Measurements from ENCODE around the gene SSH2. TPM values are rescaled to one million over a fixed set of nuclear protein-coding genes. Genes with fewer than 3 reads are reported as not detected.

SSH2 gene
- total RNA-seq, 1 donor from 2014 or later: 39.2 TPM

DNA sequence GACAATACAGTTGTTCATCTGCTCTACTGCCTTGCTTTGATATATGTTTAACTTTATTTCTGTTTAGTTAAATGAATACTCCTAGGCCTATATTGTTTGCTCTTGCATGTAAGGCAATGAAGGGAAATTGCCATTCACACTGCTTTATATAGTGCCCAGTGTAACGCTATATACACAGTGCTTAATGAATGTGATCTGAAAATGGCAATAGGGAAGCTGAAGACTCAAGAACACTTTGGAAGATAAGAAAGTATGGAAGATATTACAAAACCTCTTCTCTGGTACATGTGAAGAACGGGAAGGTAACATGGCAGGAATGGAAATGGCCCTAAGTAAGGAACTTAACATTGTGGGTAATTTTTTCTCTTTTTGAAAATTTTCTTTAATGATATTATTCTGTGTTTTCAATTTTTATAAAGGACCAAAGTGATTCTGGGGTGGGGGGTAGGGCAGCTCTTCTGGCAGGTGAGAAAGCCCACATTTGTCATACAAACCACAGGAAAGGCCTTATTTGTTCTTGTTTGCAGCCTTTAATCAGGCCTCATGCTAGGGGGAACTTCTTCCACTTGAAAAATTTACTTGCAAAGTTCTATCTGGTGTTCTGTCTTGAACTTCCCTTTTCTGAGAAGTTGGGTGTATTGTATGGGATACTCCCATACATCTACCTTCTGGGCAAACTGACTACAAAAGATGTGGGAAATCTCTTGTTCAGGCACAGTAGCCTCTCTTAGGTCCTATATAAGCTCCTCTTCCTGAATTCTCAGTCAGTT lies 206.6 kb downstream of the SSH2 start:
- no peaks in the 10 kb centered on the region for H3K27me3 Mint-ChIP-seq (ENCODE audit: low read depth)
- intact Hi-C loops (cut with micrococcal nuclease): loop anchor here (2.0 kb wide), 2 partner anchors 17 to 37 kb away; no protein-coding TSS in a partner anchor
- no peak overlapping the region for H3K4me3 Mint-ChIP-seq (ENCODE audit: low read depth)
- H3K4me1 Mint-ChIP-seq (ENCODE audit: low read depth): peaks cover 52% of the 10 kb centered on the region
- peaks cover 9% of the 10 kb centered on the region for H3K9me3 Mint-ChIP-seq
- DNase-seq (ENCODE audit: low spot score): no peak
- H3K27ac Mint-ChIP-seq: peak overlapping the region; percentile 29
- H3K36me3 Mint-ChIP-seq (ENCODE audit: low read depth): peaks cover 31% of the 10 kb centered on the region

DNA sequence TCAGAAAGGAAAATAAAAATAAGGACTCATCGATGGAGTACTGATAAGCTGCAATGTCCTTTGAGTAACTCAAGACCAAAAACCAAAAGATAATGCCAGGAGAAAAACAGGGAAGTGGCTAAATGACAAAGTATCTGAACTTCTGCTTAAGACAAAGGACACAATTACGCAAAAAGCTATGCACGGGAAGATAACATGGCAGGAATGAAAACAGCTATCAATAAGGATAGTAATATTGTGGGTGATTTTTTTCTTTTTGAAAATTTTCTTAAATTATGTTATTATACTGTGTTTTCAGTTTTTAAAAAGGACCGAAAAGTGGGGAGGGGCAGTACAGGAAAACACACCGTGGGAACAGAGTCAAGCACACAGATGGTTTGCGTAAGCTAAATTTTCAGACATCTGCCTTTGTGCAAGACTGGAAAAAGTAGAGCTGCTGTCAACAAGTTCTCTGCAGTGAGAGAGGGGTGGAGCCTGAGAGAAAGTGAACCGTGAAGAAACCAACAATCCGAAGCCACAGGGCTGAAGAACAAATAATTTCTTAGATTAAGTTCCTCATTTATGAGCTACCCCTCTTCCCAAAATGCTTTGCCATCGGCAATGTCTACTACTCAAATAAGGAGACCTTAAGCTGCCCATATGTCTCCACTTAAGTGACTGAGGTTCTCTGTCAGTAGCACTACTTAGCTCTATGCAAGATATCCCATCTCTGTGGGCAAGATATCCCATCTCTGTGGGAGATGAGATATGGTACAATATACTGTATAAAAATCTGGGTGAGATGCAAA lies 207.4 kb downstream of the SSH2 start:
- H3K9me3 Mint-ChIP-seq: peaks cover 2% of the 10 kb centered on the region
- H3K36me3 Mint-ChIP-seq (ENCODE audit: low read depth): peaks cover 25% of the 10 kb centered on the region
- H3K4me3 Mint-ChIP-seq (ENCODE audit: low read depth): peak overlapping the region; percentile 35
- H3K27me3 Mint-ChIP-seq (ENCODE audit: low read depth): no peaks in the 10 kb centered on the region
- intact Hi-C loops (cut with micrococcal nuclease): loop anchor here (2.0 kb wide), 2 partner anchors 16 to 38 kb away; no protein-coding TSS in a partner anchor
- peak overlapping the region; percentile 57 for H3K27ac Mint-ChIP-seq
- H3K4me1 Mint-ChIP-seq (ENCODE audit: low read depth): peaks cover 49% of the 10 kb centered on the region
- DNase-seq (ENCODE audit: low spot score): no peak

DNA sequence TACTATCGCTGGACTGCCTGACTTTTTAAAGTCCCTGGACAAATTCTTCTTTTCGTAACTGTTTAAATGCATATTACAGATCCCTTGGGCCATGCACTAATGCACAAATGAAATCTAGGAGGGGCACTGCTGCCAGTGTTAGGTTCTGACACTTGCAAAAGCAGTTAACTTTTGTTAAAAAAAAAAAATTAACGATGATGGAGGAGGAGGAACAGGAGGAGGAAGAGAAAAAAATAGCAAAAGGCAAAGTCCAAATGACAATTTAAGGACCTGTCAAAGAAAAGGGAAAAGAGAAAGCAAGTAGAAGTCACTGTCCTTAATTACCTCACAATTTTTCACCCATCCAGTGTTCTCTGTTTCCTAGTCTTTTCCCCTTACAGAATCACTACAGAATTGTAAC lies 209.5 kb downstream of the SSH2 start:
- Mint-ChIP-seq H3K9me3 (no peaks in the 10 kb centered on the region), H3K27ac (no peak overlapping the region), H3K36me3 (ENCODE audit: low read depth) (peaks cover 32% of the 10 kb centered on the region), H3K27me3 (ENCODE audit: low read depth) (no peaks in the 10 kb centered on the region), H3K4me1 (ENCODE audit: low read depth) (peaks cover 41% of the 10 kb centered on the region), H3K4me3 (ENCODE audit: low read depth) (no peak overlapping the region)
- intact Hi-C loops (cut with micrococcal nuclease): no loop called here
- no peak for DNase-seq (ENCODE audit: low spot score)

DNA sequence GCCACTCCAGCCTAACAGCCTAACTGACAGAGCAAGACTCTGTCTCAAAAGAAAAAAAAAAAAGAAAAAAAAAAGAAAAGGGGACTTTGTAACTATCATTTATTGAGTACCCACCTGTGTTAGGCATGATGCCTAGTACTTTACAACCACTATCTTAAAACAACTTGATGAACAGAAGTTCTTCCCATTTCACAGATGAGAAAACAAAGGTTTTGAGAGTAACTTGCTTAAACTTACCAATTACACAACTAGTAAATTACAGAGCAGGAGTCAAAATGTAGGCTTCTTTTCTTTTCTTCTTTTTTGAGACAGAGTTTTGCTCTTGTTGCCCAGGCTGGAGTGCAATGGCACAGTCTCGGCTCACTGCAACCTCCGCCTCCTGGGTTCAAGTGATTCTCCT lies 210.6 kb downstream of the SSH2 start:
- no peak overlapping the region for H3K27ac Mint-ChIP-seq
- H3K9me3 Mint-ChIP-seq: no peaks in the 10 kb centered on the region
- H3K4me1 Mint-ChIP-seq (ENCODE audit: low read depth): peaks cover 42% of the 10 kb centered on the region
- peaks cover 31% of the 10 kb centered on the region for H3K36me3 Mint-ChIP-seq (ENCODE audit: low read depth)
- intact Hi-C loops (cut with micrococcal nuclease): no loop called here
- no peak overlapping the region for H3K4me3 Mint-ChIP-seq (ENCODE audit: low read depth)
- no peaks in the 10 kb centered on the region for H3K27me3 Mint-ChIP-seq (ENCODE audit: low read depth)
- no peak for DNase-seq (ENCODE audit: low spot score)

DNA sequence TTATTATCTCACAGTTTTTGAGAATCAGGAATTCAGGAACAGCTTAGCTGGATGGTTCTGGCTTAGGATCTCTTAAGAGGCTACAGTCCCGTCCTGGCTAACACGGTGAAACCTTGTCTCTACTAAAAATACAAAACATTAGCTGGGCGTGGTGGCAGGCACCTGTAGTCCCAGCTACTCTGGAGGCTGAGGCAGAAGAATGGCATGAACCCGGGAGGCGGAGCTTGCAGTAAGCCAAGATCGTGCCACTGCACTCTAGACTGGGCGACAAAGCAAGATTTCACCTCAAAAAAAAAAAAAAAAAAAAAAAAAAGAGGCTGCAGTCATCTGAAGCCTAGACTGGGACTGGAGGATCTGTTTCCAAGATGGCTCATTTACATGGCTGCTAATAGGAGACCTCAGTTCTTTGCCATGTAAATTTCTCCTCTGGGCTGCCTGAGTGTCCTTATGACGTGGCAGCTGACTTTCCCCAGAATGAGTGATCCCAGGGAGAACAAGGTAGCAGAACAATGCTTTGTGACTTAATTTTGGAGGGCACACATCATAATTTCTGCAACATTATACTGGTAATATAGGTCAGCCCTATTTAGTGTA lies 211.5 kb downstream of the SSH2 start:
- Mint-ChIP-seq H3K4me1 (ENCODE audit: low read depth) (peaks cover 43% of the 10 kb centered on the region), H3K27ac (no peak overlapping the region), H3K36me3 (ENCODE audit: low read depth) (peaks cover 37% of the 10 kb centered on the region), H3K9me3 (no peaks in the 10 kb centered on the region), H3K27me3 (ENCODE audit: low read depth) (no peaks in the 10 kb centered on the region), H3K4me3 (ENCODE audit: low read depth) (no peak overlapping the region)
- intact Hi-C loops (cut with micrococcal nuclease): no loop called here
- DNase-seq (ENCODE audit: low spot score): no peak

DNA sequence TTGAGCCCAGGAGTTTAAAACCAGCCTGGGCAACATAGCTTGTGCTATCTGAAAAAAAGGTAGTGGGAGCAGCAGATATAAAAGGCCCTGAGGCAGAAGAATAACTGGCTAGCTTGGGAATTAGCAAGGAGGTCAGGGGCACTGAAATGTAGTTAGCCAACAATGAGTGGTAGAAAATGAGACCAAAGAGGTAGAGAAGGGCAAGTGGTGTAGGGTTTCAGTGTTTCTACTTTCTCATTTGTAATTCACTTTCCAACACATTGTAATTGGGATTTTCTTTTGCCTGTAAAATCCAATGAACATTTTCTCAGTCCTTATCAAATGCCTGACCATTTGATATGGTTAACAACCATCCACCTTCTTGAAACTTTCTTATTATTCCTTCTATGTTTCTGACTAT lies 212.2 kb downstream of the SSH2 start:
- Mint-ChIP-seq H3K27me3 (ENCODE audit: low read depth) (no peaks in the 10 kb centered on the region), H3K36me3 (ENCODE audit: low read depth) (peaks cover 36% of the 10 kb centered on the region), H3K9me3 (no peaks in the 10 kb centered on the region), H3K4me3 (ENCODE audit: low read depth) (no peak overlapping the region), H3K27ac (no peak overlapping the region), H3K4me1 (ENCODE audit: low read depth) (peaks cover 37% of the 10 kb centered on the region)
- DNase-seq (ENCODE audit: low spot score): no peak
- intact Hi-C loops (cut with micrococcal nuclease): loop anchor here (2.0 kb wide), 1 partner anchor 31 kb away; no protein-coding TSS in a partner anchor

DNA sequence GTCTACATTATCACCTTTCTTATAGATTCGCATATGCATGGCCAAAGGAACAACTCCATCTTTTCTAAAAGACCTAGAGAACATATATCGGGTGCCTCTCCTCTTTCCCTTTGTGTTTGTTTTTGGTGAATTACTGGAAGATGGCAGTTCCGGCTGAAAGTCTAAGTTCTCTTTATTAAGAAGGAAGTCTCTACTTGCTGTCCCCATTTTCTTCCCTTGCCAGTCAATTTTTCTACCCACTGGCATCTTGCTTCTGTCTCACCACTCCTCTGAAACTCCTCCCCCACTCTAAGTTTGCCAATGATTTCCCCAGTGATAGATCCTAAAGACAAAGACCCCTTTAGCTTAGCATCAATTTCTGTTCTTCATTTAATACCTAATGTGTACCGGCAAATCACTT lies 213.5 kb downstream of the SSH2 start:
- Mint-ChIP-seq H3K27me3 (ENCODE audit: low read depth) (no peaks in the 10 kb centered on the region), H3K4me3 (ENCODE audit: low read depth) (no peak overlapping the region), H3K4me1 (ENCODE audit: low read depth) (peaks cover 32% of the 10 kb centered on the region), H3K9me3 (no peaks in the 10 kb centered on the region), H3K27ac (no peak overlapping the region), H3K36me3 (ENCODE audit: low read depth) (peaks cover 30% of the 10 kb centered on the region)
- intact Hi-C loops (cut with micrococcal nuclease): loop anchor here (2.0 kb wide), 1 partner anchor 30 kb away; no protein-coding TSS in a partner anchor
- DNase-seq (ENCODE audit: low spot score): no peak

DNA sequence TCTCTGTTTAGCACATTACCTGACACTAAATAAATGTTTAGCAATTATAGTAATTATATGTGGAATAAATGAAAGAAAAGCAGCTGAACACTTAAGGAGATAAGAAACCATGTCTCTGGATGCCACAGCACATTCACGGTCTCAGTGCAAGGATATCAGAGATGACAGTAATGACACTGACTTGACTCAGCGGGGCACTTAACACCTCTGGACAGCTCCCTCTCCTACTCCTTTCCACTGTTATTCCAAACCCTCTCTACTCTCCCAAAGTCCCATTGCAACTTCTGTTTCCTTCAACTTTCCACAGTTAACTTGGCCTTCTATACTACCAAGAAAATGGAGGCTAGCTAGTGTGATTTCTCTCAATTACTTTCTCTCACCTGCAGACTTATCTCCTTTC lies 214.3 kb downstream of the SSH2 start:
- H3K36me3 Mint-ChIP-seq (ENCODE audit: low read depth): peaks cover 32% of the 10 kb centered on the region

DNA sequence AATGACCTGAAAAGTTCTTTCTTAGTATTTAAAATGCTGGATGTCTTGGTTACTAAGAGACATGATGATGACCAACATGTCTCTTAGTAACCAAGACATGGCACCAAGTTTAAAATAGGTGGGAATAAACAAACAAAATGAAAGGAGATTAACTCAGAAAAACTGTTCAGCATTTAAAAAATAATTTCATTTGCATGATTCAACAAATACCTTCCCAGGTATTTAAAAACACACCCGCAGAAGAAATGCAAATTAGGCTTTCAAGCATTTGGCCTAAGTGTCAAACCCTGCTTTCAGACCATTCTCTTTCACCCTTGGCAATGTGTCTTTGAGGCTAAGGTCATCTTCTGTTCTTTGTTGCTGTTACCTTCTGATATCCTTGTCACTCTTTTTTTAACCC lies 215.9 kb downstream of the SSH2 start:
- intact Hi-C loops (cut with micrococcal nuclease): no loop called here
- Mint-ChIP-seq H3K27ac (no peak overlapping the region), H3K9me3 (no peaks in the 10 kb centered on the region), H3K36me3 (ENCODE audit: low read depth) (peaks cover 33% of the 10 kb centered on the region), H3K4me1 (ENCODE audit: low read depth) (peaks cover 43% of the 10 kb centered on the region), H3K27me3 (ENCODE audit: low read depth) (no peaks in the 10 kb centered on the region), H3K4me3 (ENCODE audit: low read depth) (no peak overlapping the region)
- DNase-seq (ENCODE audit: low spot score): no peak

More for the DNA sequence above, 214.3 kb downstream of the SSH2 start:
- no peak overlapping the region for H3K4me3 Mint-ChIP-seq (ENCODE audit: low read depth)
- peaks cover 38% of the 10 kb centered on the region for H3K4me1 Mint-ChIP-seq (ENCODE audit: low read depth)
- DNase-seq (ENCODE audit: low spot score): no peak
- H3K9me3 Mint-ChIP-seq: no peaks in the 10 kb centered on the region
- no peak overlapping the region for H3K27ac Mint-ChIP-seq
- intact Hi-C loops (cut with micrococcal nuclease): loop anchor here (2.0 kb wide), 1 partner anchor 29 kb away; no protein-coding TSS in a partner anchor
- H3K27me3 Mint-ChIP-seq (ENCODE audit: low read depth): no peaks in the 10 kb centered on the region

DNA sequence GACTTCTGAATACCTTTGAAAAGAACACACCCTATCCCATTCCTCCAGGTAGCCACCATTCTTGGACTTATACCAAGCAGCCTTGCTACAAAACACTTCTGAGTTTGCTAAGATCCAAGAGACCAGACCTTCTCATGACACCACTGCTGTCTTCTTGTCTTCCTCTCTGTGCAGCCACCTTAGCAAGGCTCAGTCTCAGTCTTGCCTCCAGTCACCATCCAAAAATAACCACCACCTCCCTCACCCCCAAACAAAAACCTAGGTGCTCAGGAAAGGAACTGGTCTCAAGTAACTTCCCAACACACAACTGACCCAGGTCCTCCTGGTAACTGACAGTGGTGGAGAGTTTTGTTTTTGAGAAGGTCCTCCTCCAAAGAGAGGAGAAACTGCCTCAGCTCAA lies 216.4 kb downstream of the SSH2 start:
- Mint-ChIP-seq H3K4me1 (ENCODE audit: low read depth) (peaks cover 43% of the 10 kb centered on the region), H3K4me3 (ENCODE audit: low read depth) (no peak overlapping the region)

DNA sequence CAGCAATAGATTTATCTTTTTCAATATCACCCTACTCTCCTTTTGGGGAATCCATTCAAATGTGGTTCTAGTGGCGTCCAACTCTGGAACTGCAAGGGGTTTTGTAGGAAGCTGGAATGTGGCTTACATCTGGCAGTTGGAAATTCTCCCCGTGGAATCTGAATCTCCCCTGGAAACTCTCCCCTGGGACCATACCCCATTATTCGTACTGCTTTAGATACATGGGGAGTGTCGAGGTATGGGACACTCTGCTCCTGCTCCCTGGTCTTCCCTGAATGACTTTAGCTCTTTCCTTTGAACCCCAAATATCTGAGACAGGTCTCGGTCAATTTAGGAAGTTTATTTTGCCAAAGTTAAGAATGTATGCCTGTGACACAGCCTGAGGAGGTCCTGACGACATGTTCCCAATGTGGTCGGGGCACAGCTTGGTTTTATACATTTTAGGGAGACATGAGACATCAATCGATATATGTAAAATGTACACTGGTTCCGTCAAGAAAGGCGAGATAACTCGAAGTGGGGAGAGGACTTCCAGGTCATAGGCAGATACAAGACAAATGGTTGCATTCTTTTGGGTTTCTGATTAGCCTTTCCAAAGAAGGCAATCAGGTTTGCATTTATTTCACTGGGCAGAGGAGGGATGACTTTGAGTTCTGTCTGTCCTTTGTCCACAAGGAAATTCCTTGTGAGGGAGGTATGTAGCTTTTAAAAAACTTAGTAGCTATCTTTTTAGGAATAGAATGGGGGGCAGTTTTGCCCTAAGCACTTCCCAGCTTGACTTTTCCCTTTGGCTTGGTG lies 218.2 kb downstream of the SSH2 start:
- peaks cover 40% of the 10 kb centered on the region for H3K4me1 Mint-ChIP-seq (ENCODE audit: low read depth)
- no peak overlapping the region for H3K27ac Mint-ChIP-seq
- peaks cover 25% of the 10 kb centered on the region for H3K36me3 Mint-ChIP-seq (ENCODE audit: low read depth)
- H3K9me3 Mint-ChIP-seq: no peaks in the 10 kb centered on the region
- no peaks in the 10 kb centered on the region for H3K27me3 Mint-ChIP-seq (ENCODE audit: low read depth)
- no peak overlapping the region for H3K4me3 Mint-ChIP-seq (ENCODE audit: low read depth)
- intact Hi-C loops (cut with micrococcal nuclease): no loop called here
- no peak for DNase-seq (ENCODE audit: low spot score)

More for the DNA sequence above, 216.4 kb downstream of the SSH2 start:
- intact Hi-C loops (cut with micrococcal nuclease): no loop called here
- DNase-seq (ENCODE audit: low spot score): no peak
- Mint-ChIP-seq H3K36me3 (ENCODE audit: low read depth) (peaks cover 33% of the 10 kb centered on the region), H3K27me3 (ENCODE audit: low read depth) (no peaks in the 10 kb centered on the region), H3K27ac (no peak overlapping the region), H3K9me3 (no peaks in the 10 kb centered on the region)

DNA sequence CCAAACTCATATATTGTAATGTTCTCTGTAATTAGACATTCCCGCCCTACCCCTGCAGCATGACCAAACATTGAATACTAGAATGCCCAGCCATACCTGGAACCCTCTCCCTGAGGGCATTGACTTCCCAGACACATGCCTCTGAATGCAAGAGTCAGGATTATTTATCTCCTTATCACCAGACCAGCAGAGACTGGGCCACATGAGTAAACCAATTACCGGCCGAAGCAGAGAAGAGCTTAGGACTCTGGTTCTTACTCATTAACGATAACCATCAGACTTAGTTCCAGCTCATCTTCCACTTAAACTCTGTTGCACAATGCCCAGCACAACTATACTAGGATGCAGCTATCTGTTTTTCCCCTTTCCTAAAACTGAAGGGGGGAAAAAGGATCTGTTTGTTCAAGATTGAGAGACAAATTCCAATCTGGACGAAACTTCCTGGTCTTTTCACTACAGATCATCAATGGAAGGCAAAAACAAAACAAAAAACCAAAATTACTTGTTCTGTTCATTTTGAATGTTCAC lies 219.1 kb downstream of the SSH2 start:
- H3K27me3 Mint-ChIP-seq (ENCODE audit: low read depth): no peaks in the 10 kb centered on the region
- H3K9me3 Mint-ChIP-seq: no peaks in the 10 kb centered on the region
- H3K4me1 Mint-ChIP-seq (ENCODE audit: low read depth): peaks cover 39% of the 10 kb centered on the region
- no peak overlapping the region for H3K4me3 Mint-ChIP-seq (ENCODE audit: low read depth)
- H3K36me3 Mint-ChIP-seq (ENCODE audit: low read depth): peaks cover 20% of the 10 kb centered on the region
- intact Hi-C loops (cut with micrococcal nuclease): no loop called here
- no peak for DNase-seq (ENCODE audit: low spot score)
- H3K27ac Mint-ChIP-seq: no peak overlapping the region

Data from activated T-helper 2 cell treated with anti-CD3 and anti-CD28 coated beads, Interferon-gamma antibody, Interleukin-2, Interleukin-4, amounts not matched to agents 10 μg/mL and 5 μg/mL and 100 μg/mL, durations not matched to agents 14 hours and 24 hours and 36 hours (primary cell).